WTC11 (cell line): ENCODE results near the gene CIAO2A. TPM values are rescaled to one million over a fixed set of nuclear protein-coding genes. Genes with fewer than 3 reads are reported as not detected.

ENCODE experiments used
- ATAC-seq: fragments of 200-7000 bp; cut with Tn5 transposase; 2 replicates; pipeline ENCODE4 v1.10.0; 2021; ENCODE audit warnings: mild to moderate bottlenecking, moderate library complexity
- CTCF ChIA-PET: fragments of 300-600 bp; sonication (Branson Sonifier 250); formaldehyde crosslinking; loops from one replicate; lab custom pipeline; 2021; ENCODE audit warnings: antibody characterized with exemption; lab: Charles Lee
- POLR2A ChIA-PET: fragments of 350-600 bp; sonication (Branson Sonifier 250); formaldehyde crosslinking; loops from one replicate; lab custom pipeline; 2021; ENCODE audit warnings: antibody characterized with exemption; lab: Charles Lee
- DNase-seq: peaks from one replicate; pipeline ENCODE4 v3.0.0; 2021; ENCODE audit warnings: low spot score
- H3K27ac Mint-ChIP-seq: 2 replicates; pipeline ENCODE4 v1.8.0; 2021; ENCODE audit warnings: mixed read lengths
- H3K27me3 Mint-ChIP-seq: 2 replicates; pipeline ENCODE4 v1.8.0; 2021; ENCODE audit warnings: low read depth, mild to moderate bottlenecking, moderate library complexity, mixed read lengths
- H3K36me3 Mint-ChIP-seq: 2 replicates; pipeline ENCODE4 v1.8.0; 2021; ENCODE audit warnings: mixed read lengths
- H3K4me1 Mint-ChIP-seq: 2 replicates; pipeline ENCODE4 v1.8.0; 2022; ENCODE audit warnings: mixed read lengths
- H3K4me3 Mint-ChIP-seq: 2 replicates; pipeline ENCODE4 v1.8.0; 2021; ENCODE audit warnings: mild to moderate bottlenecking, moderate library complexity, mixed read lengths
- H3K9me3 Mint-ChIP-seq: 2 replicates; pipeline ENCODE4 v1.8.0; 2021; ENCODE audit warnings: mixed read lengths
- ATF1 ChIP-seq: sonication (generic); formaldehyde crosslinking; IDR thresholded peaks from 2 replicates; pipeline ENCODE4 v1.8.1; 2023; ENCODE audit warnings: mild to moderate bottlenecking, moderate library complexity, missing genetic modification reagents
- EMX1 ChIP-seq: fragments of 250-450 bp; sonication (Bioruptor Pico); IDR thresholded peaks from 2 replicates; pipeline ENCODE4 v1.8.0; 2021; ENCODE audit warnings: mild to moderate bottlenecking
- ERG ChIP-seq: fragments of 250-450 bp; sonication (Bioruptor Pico); IDR thresholded peaks from 2 replicates; pipeline ENCODE4 v1.8.0; 2021; ENCODE audit warnings: mild to moderate bottlenecking
- FOXJ3 ChIP-seq: sonication (generic); formaldehyde crosslinking; IDR thresholded peaks from 2 replicates; pipeline ENCODE4 v1.9.0; 2021; ENCODE audit warnings: missing genetic modification reagents, mild to moderate bottlenecking, borderline replicate concordance
- FOXP1 ChIP-seq: sonication (generic); formaldehyde crosslinking; IDR thresholded peaks from 2 replicates; pipeline ENCODE4 v1.8.0; 2022; ENCODE audit warnings: missing genetic modification reagents, mild to moderate bottlenecking, moderate library complexity, borderline replicate concordance
- GTF2I ChIP-seq: fragments of 250-450 bp; sonication (Bioruptor Pico); conservative IDR thresholded peaks from 2 replicates; pipeline ENCODE4 v1.4.0; 2021; ENCODE audit warnings: mild to moderate bottlenecking
- HMGA2 ChIP-seq: fragments of 250-450 bp; sonication (Bioruptor Pico); IDR thresholded peaks from 2 replicates; pipeline ENCODE4 v1.4.0; 2021; ENCODE audit warnings: mild to moderate bottlenecking, moderate library complexity
- NFE2L1 ChIP-seq: sonication (generic); formaldehyde crosslinking; IDR thresholded peaks from 2 replicates; pipeline ENCODE4 v1.8.1; 2023; ENCODE audit warnings: missing genetic modification reagents
- NR1H2 ChIP-seq: sonication (generic); formaldehyde crosslinking; IDR thresholded peaks from 2 replicates; pipeline ENCODE4 v1.9.0; 2021; ENCODE audit warnings: mild to moderate bottlenecking, moderate library complexity, missing genetic modification reagents
- RORB ChIP-seq: fragments of 250-450 bp; sonication (Bioruptor Pico); IDR thresholded peaks from 2 replicates; pipeline ENCODE4 v1.9.0; 2021; ENCODE audit warnings: mild to moderate bottlenecking
- TP53 ChIP-seq: sonication (generic); formaldehyde crosslinking; IDR thresholded peaks from 2 replicates; pipeline ENCODE4 v1.8.1; 2023; ENCODE audit warnings: mild to moderate bottlenecking, missing genetic modification reagents
- ZNF219 ChIP-seq: sonication (generic); formaldehyde crosslinking; IDR thresholded peaks from 2 replicates; pipeline ENCODE4 v1.8.0; 2023; ENCODE audit warnings: missing genetic modification reagents, mild to moderate bottlenecking, borderline replicate concordance
- ZNF281 ChIP-seq: sonication (generic); formaldehyde crosslinking; IDR thresholded peaks from 2 replicates; pipeline ENCODE4 v1.8.0; 2023; ENCODE audit warnings: mild to moderate bottlenecking, missing genetic modification reagents
- ZNF317 ChIP-seq: sonication (generic); formaldehyde crosslinking; IDR thresholded peaks from 2 replicates; pipeline ENCODE4 v1.8.1; 2023; ENCODE audit warnings: low read depth, mild to moderate bottlenecking, moderate library complexity, missing genetic modification reagents, borderline replicate concordance
- ZNF423 ChIP-seq: fragments of 250-450 bp; sonication (Bioruptor Pico); IDR thresholded peaks from 2 replicates; pipeline ENCODE4 v2.1.2; 2022; ENCODE audit warnings: mild to moderate bottlenecking, moderate library complexity
- total RNA-seq: library from RNA; stranded (reverse); gene quantifications from 3 replicates; pipeline ENCODE4 v1.2.3, GENCODE V29; 2021
- TF ChIP-seq, protein P1 (sequence below): sonication (generic); formaldehyde crosslinking; conservative IDR thresholded peaks from 2 replicates; pipeline ENCODE4 v1.8.1; 2023; ENCODE audit warnings: mild to moderate bottlenecking, low read depth, missing genetic modification reagents, moderate library complexity
- TF ChIP-seq, protein P2 (sequence below): sonication (generic); formaldehyde crosslinking; IDR thresholded peaks from 2 replicates; pipeline ENCODE4 v1.8.1; 2023; ENCODE audit warnings: mild to moderate bottlenecking, missing genetic modification reagents, moderate library complexity
- TF ChIP-seq, protein P3 (sequence below): sonication (generic); formaldehyde crosslinking; IDR thresholded peaks from 2 replicates; pipeline ENCODE4 v1.8.0; 2022; ENCODE audit warnings: missing genetic modification reagents
- TF ChIP-seq, protein P4 (sequence below): sonication (generic); formaldehyde crosslinking; IDR thresholded peaks from 2 replicates; pipeline ENCODE4 v1.8.0; 2022; ENCODE audit warnings: mild to moderate bottlenecking, missing genetic modification reagents

The CIAO2A gene
- total RNA-seq, 1 experiment from 2014 or later, result 73.6 TPM

GRCh38 chr15:64037116-64037515 is 56.5 kb downstream of the CIAO2A start:
- DNase-seq (no peak), ATAC-seq (no peak)
- POLR2A ChIA-PET, result interaction anchor here (1.3 kb wide), 1 partner anchor 9 kb away, joined by 3 read pairs; the partner anchor contains the start of gene DAPK2
- H3K27me3 Mint-ChIP-seq, result peaks cover 14% of the 10 kb centered on the region
- TF ChIP-seq ZNF317 (CRISPR knock-in tag) (no peak), RORB (CRISPR knock-in tag) (no peak), HMGA2 (CRISPR knock-in tag) (no peak), EMX1 (CRISPR knock-in tag) (no peak), GTF2I (no peak), TP53 (CRISPR knock-in tag) (no peak), NR1H2 (CRISPR knock-in tag) (no peak), ZNF281 (CRISPR knock-in tag) (no peak), ATF1 (CRISPR knock-in tag) (no peak), ZNF219 (no peak), ZNF423 (CRISPR knock-in tag) (no peak), FOXP1 (CRISPR knock-in tag) (no peak), ERG (no peak), NFE2L1 (CRISPR knock-in tag) (no peak), FOXJ3 (no peak)
- TF ChIP-seq, protein P1, sequence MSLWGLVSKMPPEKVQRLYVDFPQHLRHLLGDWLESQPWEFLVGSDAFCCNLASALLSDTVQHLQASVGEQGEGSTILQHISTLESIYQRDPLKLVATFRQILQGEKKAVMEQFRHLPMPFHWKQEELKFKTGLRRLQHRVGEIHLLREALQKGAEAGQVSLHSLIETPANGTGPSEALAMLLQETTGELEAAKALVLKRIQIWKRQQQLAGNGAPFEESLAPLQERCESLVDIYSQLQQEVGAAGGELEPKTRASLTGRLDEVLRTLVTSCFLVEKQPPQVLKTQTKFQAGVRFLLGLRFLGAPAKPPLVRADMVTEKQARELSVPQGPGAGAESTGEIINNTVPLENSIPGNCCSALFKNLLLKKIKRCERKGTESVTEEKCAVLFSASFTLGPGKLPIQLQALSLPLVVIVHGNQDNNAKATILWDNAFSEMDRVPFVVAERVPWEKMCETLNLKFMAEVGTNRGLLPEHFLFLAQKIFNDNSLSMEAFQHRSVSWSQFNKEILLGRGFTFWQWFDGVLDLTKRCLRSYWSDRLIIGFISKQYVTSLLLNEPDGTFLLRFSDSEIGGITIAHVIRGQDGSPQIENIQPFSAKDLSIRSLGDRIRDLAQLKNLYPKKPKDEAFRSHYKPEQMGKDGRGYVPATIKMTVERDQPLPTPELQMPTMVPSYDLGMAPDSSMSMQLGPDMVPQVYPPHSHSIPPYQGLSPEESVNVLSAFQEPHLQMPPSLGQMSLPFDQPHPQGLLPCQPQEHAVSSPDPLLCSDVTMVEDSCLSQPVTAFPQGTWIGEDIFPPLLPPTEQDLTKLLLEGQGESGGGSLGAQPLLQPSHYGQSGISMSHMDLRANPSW (CRISPR knock-in tag), result no peak
- TF ChIP-seq, protein P2, sequence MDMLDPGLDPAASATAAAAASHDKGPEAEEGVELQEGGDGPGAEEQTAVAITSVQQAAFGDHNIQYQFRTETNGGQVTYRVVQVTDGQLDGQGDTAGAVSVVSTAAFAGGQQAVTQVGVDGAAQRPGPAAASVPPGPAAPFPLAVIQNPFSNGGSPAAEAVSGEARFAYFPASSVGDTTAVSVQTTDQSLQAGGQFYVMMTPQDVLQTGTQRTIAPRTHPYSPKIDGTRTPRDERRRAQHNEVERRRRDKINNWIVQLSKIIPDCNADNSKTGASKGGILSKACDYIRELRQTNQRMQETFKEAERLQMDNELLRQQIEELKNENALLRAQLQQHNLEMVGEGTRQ (CRISPR knock-in tag), result no peak
- TF ChIP-seq, protein P3, sequence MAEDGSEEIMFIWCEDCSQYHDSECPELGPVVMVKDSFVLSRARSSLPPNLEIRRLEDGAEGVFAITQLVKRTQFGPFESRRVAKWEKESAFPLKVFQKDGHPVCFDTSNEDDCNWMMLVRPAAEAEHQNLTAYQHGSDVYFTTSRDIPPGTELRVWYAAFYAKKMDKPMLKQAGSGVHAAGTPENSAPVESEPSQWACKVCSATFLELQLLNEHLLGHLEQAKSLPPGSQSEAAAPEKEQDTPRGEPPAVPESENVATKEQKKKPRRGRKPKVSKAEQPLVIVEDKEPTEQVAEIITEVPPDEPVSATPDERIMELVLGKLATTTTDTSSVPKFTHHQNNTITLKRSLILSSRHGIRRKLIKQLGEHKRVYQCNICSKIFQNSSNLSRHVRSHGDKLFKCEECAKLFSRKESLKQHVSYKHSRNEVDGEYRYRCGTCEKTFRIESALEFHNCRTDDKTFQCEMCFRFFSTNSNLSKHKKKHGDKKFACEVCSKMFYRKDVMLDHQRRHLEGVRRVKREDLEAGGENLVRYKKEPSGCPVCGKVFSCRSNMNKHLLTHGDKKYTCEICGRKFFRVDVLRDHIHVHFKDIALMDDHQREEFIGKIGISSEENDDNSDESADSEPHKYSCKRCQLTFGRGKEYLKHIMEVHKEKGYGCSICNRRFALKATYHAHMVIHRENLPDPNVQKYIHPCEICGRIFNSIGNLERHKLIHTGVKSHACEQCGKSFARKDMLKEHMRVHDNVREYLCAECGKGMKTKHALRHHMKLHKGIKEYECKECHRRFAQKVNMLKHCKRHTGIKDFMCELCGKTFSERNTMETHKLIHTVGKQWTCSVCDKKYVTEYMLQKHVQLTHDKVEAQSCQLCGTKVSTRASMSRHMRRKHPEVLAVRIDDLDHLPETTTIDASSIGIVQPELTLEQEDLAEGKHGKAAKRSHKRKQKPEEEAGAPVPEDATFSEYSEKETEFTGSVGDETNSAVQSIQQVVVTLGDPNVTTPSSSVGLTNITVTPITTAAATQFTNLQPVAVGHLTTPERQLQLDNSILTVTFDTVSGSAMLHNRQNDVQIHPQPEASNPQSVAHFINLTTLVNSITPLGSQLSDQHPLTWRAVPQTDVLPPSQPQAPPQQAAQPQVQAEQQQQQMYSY, result no peak
- TF ChIP-seq, protein P4, sequence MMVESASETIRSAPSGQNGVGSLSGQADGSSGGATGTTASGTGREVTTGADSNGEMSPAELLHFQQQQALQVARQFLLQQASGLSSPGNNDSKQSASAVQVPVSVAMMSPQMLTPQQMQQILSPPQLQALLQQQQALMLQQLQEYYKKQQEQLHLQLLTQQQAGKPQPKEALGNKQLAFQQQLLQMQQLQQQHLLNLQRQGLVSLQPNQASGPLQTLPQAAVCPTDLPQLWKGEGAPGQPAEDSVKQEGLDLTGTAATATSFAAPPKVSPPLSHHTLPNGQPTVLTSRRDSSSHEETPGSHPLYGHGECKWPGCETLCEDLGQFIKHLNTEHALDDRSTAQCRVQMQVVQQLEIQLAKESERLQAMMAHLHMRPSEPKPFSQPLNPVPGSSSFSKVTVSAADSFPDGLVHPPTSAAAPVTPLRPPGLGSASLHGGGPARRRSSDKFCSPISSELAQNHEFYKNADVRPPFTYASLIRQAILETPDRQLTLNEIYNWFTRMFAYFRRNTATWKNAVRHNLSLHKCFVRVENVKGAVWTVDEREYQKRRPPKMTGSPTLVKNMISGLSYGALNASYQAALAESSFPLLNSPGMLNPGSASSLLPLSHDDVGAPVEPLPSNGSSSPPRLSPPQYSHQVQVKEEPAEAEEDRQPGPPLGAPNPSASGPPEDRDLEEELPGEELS (CRISPR knock-in tag), result no peak
- H3K27ac Mint-ChIP-seq, result no peak overlapping the region
- no peak overlapping the region for H3K4me3 Mint-ChIP-seq
- CTCF ChIA-PET, result interaction anchor here (1.2 to 2.1 kb wide), 3 partner anchors 9 to 427 kb away, joined by 4 to 12 read pairs (median 9); partner anchors contain the start of gene DAPK2
- H3K4me1 Mint-ChIP-seq, result peaks cover 10% of the 10 kb centered on the region
- H3K36me3 Mint-ChIP-seq, result no peaks in the 10 kb centered on the region
- no peaks in the 10 kb centered on the region for H3K9me3 Mint-ChIP-seq
